ENCODE measurements around the gene STARD9.
A peak's percentile ranks its signal among the peaks of the same experiment; 100 is the strongest.
"Not testable (repeated sequence)": the region's sequence is repeated elsewhere in the genome, so short reads cannot be mapped to it uniquely, and the experiment has no call there.

Gene STARD9

DNA sequence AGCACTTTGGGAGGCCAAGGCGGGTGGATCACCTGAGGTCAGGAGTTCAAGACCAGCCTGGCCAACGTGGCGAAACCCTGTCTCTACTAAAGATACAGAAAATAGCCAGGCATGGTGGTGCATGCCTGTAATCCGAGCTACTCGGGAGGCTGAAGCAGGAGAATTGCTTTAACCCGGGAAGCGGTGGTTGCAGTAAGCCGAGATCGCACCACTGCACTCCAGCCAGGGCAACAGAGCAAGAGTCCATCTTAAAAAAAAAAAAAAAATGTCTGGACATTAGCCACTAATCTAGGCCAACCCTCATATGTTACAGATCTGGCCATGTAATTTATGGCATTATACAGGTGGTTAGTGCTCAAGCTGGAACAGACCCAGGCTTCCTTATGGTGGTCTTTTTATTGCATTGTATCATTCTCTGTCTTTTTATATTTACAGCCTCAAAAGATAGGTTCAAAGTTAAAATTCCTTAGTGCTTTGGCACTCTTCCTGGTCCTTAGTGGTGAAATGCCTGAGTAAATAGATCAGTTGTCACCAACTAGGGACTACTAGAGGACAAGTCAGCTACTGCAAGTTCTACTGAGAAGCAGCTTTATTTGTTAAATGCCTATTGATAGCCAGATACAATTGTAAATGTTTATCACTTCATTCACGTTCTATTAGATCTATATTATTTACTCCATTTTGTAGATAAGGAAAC is 16.0 kb downstream of the STARD9 start:
- peak; percentile 16 for DNase-seq

DNA sequence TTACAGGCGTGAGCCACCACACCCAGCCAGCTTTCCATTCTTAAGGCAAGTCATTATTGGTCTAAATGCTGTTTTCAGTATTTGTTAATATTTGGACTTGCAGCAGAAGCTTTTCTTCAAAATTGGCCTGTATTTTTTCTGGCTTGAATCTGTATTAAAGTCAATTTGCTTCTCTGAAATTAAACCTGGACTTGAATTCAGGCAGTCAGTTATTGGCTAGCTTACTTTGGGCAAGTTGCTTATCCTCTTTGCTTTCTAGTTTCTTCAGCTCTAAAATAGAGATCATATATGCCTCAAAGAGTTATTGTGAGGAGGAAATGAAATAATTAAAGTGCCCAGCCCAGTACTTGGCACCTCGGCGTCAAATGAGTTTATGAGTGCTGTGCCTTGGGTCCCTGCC is 17.3 kb downstream of the STARD9 start:
- no peak for DNase-seq

DNA sequence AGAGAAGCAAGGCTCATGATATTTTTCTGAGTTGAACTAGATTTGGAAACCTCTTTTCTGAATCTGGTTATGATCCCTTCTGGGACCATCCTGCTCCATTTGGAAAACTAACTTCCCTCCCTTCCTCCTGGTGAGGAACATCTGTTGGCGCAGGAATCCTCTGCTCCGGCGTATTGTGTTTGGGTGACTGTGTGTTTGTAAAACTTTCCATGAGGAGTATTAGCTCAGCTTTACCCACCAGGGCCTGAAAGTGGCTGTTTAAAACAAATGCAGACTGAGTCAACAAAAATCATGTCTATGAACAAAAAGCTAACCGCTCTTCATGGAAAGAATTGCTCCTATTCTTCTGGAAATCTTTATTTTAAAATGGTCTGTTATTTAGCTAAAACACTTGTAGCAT is 17.7 kb downstream of the STARD9 start:
- DNase-seq = no peak

DNA sequence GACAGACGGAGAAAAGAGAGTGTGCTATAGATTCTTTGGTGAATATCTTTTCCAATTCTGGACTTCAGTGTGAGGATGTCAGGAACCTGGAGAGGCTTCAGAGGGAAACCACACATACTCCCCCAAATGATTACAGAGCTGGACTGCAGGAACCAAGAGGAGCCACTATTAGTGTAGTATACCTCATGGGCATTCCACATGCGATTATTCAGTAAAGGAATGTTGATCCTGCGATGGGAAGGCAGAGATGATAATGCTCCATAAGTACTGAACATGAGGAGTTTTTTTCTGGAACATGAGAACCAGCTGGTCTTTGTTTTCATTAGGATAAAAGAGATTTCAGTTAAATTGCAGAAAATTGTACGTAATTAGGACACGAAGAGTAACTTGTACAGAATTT is 18.7 kb downstream of the STARD9 start:
- DNase-seq = no peak

DNA sequence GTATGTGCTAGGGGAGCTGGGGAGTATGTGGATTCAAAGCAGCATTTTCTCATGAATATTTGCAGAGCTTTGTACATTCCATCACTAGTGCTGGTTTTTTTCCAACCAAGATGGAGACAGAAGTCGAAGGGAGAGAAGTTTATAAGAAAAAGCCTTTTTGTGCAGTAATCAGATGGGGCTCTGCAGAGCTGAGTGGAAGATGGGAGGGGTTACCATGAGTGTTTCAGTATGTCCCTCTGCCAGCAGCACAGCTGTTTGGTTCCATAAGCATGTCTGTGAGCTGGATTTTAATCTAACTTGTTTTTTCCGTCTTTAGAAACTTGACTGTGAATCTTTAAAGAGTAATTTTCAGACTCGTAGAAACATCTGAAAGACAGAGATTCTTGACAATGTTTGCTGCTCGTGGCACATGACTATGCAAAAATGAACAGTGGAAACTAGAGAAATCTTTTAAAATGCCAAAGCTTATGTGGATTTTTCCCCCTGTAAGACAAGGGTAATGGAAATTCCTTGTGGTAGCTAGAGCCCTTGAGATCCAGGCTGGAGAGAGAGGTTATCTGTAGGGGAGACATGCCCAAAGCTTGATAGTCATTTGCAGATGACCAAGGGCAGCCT is 20.3 kb downstream of the STARD9 start:
- no peak for DNase-seq

DNA sequence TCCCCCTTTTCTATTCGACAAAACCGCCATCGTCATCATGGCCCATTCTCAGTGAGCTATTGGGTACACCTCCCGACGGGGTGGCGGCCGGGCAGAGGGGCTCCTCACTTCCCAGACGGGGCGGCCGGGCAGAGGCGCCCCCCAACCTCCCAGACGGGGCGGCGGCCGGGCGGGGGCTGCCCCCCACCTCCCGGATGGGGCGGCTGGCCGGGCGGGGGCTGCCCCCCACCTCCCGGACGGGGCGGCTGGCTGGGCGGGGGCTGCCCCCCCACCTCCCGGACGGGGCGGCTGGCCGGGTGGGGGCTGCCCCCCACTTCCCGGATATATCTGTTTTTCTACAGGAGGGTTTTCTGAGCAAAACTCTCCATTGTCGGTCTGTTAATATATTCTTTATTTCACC is 25.9 kb downstream of the STARD9 start:
- DNase-seq = not testable (repeated sequence)

DNA sequence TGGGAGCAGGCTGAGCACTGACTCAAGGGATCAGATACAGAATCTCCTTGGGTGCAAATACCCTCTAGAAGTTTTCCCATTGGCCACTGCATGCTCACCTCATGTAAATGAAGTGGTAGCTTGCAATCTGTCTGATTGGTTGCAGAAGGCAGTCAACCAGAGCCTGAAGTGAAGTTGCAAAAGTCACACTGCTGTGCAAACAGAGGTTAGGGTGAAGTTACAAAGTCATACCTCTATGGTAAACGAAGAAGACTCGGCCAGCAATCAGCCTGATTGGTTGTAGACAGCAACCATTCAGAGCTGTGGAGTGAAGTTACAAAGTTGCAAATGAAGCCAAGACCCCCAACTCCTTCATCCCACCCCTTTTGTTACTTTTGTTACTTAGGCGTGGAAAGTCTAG is 27.1 kb downstream of the STARD9 start:
- DNase-seq = peak; percentile 1

DNA sequence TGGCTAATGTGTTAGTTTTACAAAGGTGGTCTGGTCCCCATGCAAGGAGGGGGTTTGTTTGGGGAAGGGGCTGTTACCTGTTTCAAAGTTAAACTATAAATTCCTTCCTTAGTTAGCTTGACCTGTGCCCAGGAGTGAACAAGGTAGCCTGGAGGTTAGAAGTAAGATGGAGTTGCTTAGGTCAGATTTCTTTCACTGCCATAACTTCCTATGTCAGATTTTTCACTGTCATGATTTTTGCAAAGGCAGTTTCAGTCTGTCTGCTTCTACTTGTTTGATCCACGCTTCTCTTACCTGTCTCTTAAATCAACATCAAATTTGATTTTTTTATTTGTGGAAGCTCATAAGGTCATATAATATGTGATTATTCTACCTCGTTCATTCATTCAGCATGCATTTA is 28.6 kb downstream of the STARD9 start:
- DNase-seq = no peak

DNA sequence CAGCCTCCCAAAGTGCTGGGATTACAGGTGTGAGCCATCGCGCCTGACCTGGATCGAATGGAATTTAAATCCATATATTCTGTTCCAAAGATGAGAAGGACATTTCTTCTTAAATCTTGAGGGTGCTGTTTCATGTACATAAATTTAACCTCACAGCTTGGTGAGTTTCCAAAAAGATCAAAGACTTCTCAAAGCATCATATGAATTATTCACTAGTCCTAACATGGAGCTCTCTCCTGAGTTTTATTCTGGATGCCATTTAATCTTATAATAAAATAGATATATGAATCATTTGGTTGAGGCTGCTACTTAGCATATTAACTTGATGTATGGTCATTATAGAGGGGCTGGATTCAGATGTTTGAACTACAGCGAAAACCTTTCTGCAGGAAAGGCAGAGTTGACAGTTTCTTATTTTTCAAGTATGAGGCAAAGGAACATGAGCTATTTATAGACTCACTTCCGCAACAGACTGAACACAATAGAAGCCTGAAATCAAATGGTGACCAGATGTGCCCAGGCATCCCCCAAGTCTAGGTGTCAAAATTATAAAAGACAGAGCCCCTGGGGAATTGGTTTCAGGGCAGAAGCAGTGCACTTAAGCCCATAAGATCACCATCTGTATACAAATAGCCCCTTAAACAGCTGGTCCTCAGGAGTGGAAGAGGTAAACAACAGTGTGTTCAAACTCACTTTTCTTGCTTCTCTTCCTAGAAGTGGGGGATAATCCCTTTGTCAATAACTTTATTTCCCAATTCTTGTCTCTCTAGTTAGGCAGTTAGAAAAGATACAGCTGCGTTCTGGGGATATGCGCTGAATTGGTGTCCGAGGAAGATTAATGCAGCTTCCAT is 29.7 kb downstream of the STARD9 start:
- DNase-seq = peak; percentile 86

DNA sequence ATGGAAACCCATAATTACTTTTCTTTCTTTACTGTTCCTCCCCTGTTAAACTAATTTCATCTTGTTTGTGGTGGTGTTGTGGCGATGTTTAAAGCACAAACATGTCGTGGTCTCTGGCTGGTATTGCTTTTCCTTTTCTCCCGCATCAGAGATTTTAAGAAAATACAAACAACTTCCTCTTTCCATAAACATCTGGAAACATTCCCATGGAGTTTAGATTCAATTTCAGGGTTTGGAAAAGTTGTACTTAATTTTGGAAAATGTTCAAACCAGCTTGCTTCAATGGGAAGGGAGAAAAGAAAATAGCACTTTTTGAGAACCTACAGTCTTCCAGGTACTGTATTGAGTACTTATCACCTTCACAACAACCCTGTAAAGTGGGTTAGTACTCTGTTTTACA is 30.4 kb downstream of the STARD9 start:
- no peak for DNase-seq

DNA sequence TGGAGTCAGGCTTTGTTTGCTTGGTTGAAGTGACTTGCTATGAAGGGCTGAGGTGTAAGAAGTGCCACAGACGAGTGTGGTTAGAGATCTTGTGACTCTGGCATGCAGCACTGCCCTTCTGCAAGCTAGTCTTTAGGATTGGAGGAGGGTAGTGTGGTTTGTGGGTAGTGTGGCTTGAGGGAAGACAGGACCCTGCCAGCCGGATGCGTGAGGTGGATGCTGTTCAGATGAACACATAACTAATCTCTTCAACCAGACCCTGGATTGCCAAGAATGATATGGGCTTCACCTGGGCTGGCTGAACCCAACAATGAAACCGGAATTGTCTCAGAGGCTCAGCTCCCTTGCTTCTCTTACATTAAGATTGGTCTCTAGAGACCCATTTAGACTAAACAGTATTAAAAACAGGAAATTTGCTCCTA is 32.7 kb downstream of the STARD9 start:
- DNase-seq = peak; percentile 2

DNA sequence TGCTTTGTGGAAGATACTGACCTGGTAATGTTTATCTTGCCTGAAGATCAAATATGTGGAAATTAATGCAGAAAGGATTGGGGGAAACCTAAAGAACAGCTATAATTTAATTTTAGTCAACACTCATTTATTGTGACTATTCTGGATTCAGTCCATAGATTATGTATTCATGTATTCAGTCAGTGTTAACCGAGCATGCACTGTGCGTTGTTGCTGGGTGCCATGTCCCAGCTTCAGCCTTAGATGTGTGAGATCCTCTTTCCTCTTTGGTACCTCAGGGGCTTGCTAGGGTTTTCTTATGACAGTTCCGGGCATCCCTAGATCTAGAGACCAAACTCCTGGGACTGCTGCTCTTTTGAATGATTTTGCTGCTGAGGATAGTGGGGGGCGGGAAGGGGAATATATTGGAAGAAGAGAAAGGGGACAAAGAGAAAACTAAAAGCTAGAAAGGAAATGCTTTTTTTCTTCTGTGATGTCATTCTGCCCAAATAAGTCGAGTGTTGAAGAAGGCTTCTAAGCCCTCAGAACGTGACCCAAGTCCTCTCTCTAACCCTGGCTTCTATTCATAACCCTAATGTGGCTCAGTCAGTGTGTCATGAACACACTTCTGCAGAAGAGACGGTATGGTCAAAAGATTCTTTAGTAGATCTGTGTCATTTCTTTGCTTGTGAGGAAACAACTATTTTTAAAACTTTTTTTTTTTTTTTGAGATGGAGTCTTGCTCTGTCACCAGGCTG is 33.5 kb downstream of the STARD9 start:
- no peak for DNase-seq

DNA sequence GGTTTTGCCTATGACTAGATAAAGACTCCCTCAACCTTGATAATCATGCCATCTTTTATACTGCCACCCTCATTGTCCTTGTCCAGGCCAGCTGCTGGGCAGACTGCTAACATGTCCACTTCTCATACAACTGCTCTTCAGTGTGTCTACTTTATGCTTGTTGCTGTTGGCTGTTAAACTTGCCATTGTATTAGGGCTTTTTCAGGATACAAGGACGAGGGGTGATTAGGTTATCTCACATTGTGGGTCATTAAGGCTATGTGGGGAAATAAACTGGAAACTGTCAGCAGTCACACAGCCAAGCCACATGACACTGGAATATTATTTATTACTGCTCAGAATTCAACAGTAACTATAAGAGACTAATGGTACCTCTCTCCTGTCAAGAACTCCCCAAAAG is 36.1 kb downstream of the STARD9 start:
- no peak for DNase-seq

DNA sequence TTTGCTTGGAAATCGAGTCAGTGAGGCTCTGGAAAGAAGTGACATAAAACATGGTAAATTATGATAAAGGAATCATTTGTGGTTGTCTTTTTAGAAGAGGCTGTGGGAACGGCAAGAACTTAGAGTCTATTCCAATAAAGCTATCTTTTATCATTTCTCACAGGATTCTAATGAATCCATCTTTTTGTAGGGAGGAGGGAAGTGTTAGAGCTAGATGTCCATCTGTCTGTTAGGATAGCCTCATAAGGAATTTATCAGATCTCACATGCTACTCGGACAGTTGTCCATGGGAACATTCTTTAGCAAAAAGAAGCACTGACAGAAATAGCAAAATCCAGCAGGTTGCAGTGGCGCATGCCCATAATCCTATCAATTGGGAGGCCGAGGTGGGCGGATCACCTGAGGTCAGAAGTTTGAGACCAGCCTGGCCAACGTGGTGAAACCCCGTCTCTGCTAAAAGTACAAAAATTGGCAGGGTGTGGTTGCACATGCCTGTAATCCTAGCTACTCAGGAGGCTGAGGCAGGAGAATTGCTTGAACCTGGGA is 37.0 kb downstream of the STARD9 start:
- no peak for DNase-seq

DNA sequence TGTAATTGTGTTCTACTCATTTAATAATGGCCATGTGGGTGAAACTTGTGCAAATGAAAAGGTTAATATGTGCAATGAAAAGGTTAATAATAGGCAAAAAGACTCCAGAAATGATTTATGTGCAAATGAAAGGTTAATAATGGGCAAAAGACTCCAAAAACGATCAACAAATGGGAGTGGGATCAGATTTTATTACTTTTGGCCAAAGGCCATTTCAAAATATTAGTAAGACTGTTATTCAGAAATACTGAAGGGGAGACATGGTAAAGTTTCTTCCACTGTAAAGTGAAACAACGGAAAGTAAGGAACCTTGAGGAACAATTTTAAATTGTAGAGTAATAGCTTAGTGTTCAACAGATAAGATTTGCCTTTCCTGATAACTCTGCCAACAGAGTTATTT is 40.7 kb downstream of the STARD9 start:
- peak; percentile 33 for DNase-seq

DNA sequence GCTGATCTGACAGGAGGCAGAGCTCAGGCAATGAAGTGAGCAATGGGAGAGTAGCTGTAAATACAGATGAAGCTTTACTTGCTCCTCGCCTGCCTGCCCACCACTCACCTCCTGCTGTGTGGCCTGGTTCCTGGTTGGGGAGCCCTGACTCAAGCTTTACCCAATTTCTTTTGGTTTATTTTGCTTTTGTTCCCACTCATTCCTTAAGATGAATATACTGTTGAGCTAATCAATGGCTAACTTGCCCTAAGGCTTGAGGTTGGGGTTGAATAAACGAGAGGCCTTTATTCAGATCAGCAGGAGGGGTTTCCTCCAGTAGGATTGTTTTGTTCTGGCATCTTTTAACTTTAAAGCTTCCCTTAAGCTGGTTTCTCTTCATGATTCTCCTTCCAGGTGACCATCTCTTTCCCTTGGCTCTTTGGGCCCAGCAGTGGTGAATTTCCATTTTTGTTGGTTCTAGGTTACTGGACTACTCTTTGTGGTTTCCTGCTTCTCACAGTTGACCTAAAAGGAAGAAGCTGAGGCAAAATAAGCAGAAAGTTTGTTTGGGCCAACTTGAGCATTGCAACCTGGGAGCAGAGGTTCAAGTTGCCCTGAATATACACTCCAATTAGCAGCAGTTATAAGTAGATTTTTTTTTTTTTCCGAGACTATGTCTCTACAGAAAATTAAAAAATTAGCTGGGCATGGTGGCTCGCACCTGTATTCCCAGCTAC is 44.4 kb downstream of the STARD9 start:
- peak; percentile 22 for DNase-seq

DNA sequence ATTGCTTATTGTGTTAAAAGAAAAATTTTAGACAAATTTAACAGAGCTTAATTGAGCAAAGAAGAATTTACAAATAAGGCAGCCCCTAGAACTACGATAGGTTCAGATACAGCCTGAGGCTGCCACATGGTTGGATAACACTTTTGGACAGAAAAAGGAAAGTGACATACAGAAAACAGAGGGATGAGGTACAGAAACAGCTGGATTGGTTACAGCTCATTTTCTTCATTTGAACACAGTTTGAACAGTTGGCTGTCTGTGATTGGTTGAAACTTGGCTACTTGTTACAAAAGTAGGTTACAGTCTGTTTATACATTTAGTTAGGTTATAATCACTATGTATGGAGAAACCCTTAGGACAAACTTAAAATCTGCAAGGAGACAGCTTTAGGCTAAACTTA is 46.0 kb downstream of the STARD9 start:
- no peak for DNase-seq

DNA sequence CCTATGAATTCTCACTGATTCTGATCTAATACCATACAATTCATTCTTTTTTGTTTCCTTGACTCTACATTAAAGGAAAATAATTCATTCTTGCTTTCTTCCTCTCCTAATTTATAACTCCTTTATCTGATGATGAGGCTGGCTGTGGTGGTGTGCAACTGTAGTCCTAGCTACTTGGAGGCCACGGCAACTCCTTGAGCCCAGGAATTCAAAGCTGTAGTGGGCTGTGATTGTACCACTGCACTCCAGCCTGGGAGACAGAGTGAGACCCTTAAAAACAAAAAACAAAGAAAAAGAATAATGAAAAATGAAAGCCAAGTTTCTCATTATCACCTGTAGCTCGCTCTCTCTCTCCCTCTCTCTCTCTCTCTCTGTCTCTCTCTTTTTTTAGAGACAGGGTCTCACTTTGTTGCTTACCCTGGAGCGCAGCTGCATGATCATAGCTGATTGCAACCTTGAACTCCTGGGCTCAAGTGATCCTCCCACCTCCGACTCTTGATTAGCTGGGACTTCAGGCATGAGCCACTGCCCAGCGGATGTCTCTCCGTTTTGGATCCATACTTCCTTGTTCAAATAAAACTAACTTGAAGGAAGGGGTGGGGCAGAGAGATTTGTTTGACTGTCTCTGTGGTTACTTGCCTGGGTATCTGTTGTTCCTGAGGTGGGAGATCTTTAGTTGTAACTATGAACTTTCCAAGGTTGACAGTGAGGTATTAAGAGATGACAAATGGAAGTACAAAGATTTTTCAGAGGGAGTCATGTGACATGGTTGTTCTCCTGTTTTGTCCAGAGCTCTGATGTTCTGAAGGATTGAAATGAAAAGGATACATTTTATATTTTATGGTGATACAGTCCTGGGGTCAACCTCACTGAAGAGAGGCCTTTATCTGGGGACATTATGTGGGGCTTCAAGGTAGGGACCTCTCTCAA is 46.9 kb downstream of the STARD9 start:
- no peak for DNase-seq

DNA sequence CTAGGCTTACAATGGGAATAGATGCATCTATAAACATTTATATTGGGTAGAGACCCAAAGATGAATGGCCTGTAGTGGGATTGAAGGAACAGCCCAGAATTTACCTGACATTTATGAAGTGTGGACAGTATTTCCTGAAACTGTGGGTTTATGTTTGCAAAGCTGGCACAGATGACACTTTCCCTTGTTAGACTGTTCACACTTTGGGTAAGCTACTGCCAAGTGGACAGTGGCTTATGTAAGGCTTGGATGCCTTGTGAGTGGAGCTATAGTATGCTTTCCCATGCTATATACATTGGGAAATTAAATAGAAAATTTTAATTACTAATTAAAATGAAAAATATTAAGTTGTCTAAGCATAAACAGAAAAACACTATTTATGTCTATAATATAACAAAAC is 48.5 kb downstream of the STARD9 start:
- DNase-seq = no peak

DNA sequence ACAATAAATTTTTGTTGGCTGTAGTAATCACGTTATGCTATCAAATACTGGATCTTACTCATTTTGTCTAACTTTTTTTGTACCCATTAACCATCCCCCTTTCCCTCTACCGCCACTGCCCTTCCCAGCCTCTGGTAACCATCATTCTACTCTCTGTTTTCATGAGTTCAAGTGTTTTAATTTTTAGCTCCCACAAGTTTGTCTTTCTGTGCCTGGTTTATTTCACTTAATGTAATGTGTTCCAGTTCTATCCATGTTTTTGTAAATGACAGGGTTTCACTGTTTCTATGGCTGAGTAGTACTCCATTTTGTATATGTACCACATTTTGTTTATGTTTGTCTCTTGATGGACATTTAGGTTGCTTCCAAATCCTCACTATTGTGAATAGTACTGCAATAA is 52.1 kb downstream of the STARD9 start:
- no peak for DNase-seq

DNA sequence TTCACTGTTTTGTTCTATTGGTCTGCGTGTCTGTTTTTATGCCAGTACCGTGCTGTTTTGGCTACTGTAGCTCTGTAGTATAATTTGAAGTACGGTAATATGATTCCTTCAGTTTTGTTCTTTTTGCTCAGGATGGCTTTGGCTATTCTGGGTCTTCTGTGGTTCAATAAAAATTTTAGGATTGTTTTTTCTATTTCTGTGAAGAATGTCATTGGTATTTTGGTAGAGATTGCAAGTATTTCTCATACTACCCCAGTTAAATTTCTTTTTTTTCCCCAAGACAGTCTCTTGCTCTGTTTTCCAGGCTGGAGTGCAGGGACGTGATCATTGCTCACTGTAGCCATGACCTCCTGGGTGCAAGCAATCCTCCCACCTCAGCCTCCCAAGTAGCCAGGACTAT is 53.4 kb downstream of the STARD9 start:
- DNase-seq = no peak
